ENCODE results near the gene ADAMTS16.

ADAMTS16 gene

GRCh38 chr5:5348576-5348975 is 208.4 kb downstream of the ADAMTS16 start:
- no peaks in the 10 kb centered on the region for H3K9me3 ChIP-seq (ENCODE audit: low read depth, low read length)
- H3K27ac ChIP-seq, result no peak overlapping the region
- no peaks in the 10 kb centered on the region for H3K36me3 ChIP-seq (ENCODE audit: insufficient read depth, low read length)
- H3K9ac ChIP-seq (ENCODE audit: insufficient read length), result no peak overlapping the region
- no peak overlapping the region for H3K4me3 ChIP-seq
- TF ChIP-seq EZH2 (IDR thresholded peaks at IDR 0.05) (no peak), POLR2AphosphoS5 (IDR thresholded peaks at IDR 0.05; ENCODE audit: borderline replicate concordance, low read depth, low read length) (no peak), FOXP2 (optimal IDR thresholded peaks at IDR 0.05; ENCODE audit: control extremely low read depth, extremely low read length, insufficient read depth) (no peak)
- no peak for DNase-seq (ENCODE audit: low read depth, low spot score)

GRCh38 chr5:5350101-5350500 is 210.0 kb downstream of the ADAMTS16 start:
- H3K4me3 ChIP-seq, result no peak overlapping the region
- TF ChIP-seq FOXP2 (optimal IDR thresholded peaks at IDR 0.05; ENCODE audit: control extremely low read depth, extremely low read length, insufficient read depth) (no peak), POLR2AphosphoS5 (IDR thresholded peaks at IDR 0.05; ENCODE audit: borderline replicate concordance, low read depth, low read length) (no peak), EZH2 (IDR thresholded peaks at IDR 0.05) (no peak)
- H3K9ac ChIP-seq (ENCODE audit: insufficient read length), result no peak overlapping the region
- no peak for DNase-seq (ENCODE audit: low read depth, low spot score)
- no peak overlapping the region for H3K27ac ChIP-seq
- no peaks in the 10 kb centered on the region for H3K9me3 ChIP-seq (ENCODE audit: low read depth, low read length)
- no peaks in the 10 kb centered on the region for H3K36me3 ChIP-seq (ENCODE audit: insufficient read depth, low read length)

DNA sequence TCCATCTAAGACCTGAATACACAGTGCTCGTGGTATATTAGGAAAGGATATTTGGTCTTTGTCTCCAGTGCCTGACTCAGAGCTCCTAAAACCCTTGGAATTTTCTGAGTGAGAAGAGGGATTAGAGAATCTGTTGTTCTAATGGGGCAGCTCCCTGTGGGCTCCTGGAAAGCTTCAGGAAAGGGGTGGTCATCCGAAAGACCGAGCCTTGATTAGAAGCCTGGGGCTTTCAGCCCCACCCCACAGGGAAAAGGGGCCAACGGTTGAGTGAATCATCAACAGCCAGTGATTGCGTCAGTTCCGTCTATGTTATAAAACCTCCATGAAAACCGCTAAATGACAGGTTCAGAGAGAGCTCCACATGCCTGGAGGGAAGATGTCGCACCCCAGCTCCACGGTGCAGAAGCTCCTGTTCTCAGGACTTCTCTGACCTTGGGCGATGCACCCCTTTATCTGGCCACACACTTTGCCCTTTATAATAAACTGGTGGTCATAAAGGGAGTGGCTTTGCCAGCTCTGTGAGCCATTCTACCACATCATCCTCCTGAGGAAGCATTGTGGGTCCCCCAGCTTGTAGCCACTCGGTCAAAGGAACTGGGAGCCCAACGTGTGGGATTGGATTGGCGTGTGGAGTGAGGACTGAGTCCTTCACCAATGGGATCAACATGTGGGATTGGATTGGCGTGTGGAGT is 211.3 kb downstream of the ADAMTS16 start:
- TF ChIP-seq POLR2AphosphoS5 (IDR thresholded peaks at IDR 0.05; ENCODE audit: borderline replicate concordance, low read depth, low read length) (no peak), EZH2 (IDR thresholded peaks at IDR 0.05) (no peak)
- Histone ChIP-seq H3K36me3 (ENCODE audit: insufficient read depth, low read length) (no peaks in the 10 kb centered on the region), H3K4me3 (no peak overlapping the region), H3K9me3 (ENCODE audit: low read depth, low read length) (no peaks in the 10 kb centered on the region), H3K9ac (ENCODE audit: insufficient read length) (no peak overlapping the region), H3K27ac (no peak overlapping the region)
- DNase-seq (ENCODE audit: low read depth, low spot score), result no peak

- Histone ChIP-seq H3K4me3 (no peak overlapping the region), H3K36me3 (ENCODE audit: insufficient read depth, low read length) (no peaks in the 10 kb centered on the region), H3K9me3 (ENCODE audit: low read depth, low read length) (no peaks in the 10 kb centered on the region), H3K9ac (ENCODE audit: insufficient read length) (no peak overlapping the region), H3K27ac (no peak overlapping the region)
- no peak for DNase-seq (ENCODE audit: low read depth, low spot score)
- TF ChIP-seq POLR2AphosphoS5 (IDR thresholded peaks at IDR 0.05; ENCODE audit: borderline replicate concordance, low read depth, low read length) (no peak), EZH2 (IDR thresholded peaks at IDR 0.05) (no peak), FOXP2 (optimal IDR thresholded peaks at IDR 0.05; ENCODE audit: control extremely low read depth, extremely low read length, insufficient read depth) (no peak)
Observed at GRCh38 chr5:5352675-5353074, 212.5 kb downstream of the ADAMTS16 start.

DNA sequence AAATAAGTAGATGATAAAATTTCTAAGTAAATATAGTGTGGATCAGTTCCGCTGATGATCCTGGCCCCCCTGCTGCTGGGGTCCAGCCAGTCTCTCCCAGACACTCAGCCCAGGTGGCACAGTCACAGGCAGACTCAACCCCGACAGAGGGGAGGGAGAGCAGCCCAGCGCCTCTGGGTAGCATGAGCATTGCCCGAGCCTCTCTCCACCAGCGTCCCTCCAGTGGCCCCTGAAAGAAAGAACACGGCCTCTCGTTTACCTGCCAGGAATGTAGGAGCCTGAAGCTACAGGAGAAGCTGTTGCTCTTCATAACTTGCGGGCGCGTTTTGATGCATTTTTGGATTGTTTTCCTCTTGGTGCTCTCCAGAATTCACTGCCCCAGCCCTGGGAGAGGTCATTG is 213.6 kb downstream of the ADAMTS16 start:
- no peak for TF ChIP-seq FOXP2 (optimal IDR thresholded peaks at IDR 0.05; ENCODE audit: control extremely low read depth, extremely low read length, insufficient read depth)
- TF ChIP-seq EZH2 (IDR thresholded peaks at IDR 0.05), result no peak
- TF ChIP-seq POLR2AphosphoS5 (IDR thresholded peaks at IDR 0.05; ENCODE audit: borderline replicate concordance, low read depth, low read length), result no peak
- Histone ChIP-seq H3K36me3 (ENCODE audit: insufficient read depth, low read length) (no peaks in the 10 kb centered on the region), H3K27ac (no peak overlapping the region)

DNA sequence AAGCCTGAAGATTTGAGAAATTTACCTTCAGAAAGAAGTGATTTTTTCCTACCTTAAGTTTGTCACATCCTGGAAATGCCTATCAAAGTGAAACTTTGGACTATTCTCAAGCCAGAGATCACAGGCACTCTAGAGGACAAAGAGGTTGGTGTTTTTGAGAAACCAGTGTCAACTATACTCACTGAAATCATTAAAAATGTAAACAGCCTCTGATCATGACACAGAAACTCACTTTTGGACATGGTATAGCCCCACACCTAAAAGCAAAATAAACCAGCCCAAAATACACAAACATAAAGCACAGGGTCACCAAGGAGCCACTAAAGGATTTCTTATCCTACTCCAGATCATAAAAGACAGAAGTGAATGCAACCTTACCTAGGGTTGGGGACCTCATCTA is 216.6 kb downstream of the ADAMTS16 start:
- no peaks in the 10 kb centered on the region for H3K36me3 ChIP-seq (ENCODE audit: insufficient read depth, low read length)
- H3K9me3 ChIP-seq (ENCODE audit: low read depth, low read length), result no peaks in the 10 kb centered on the region
- H3K9ac ChIP-seq (ENCODE audit: insufficient read length), result no peak overlapping the region
- no peak overlapping the region for H3K27ac ChIP-seq
- TF ChIP-seq EZH2 (IDR thresholded peaks at IDR 0.05), result no peak
- TF ChIP-seq POLR2AphosphoS5 (IDR thresholded peaks at IDR 0.05; ENCODE audit: borderline replicate concordance, low read depth, low read length), result no peak
- TF ChIP-seq FOXP2 (optimal IDR thresholded peaks at IDR 0.05; ENCODE audit: control extremely low read depth, extremely low read length, insufficient read depth), result no peak
- no peak overlapping the region for H3K4me3 ChIP-seq
- no peak for DNase-seq (ENCODE audit: low read depth, low spot score)

More for the DNA sequence above, 213.6 kb downstream of the ADAMTS16 start:
- no peak overlapping the region for H3K4me3 ChIP-seq
- DNase-seq (ENCODE audit: low read depth, low spot score), result no peak
- H3K9me3 ChIP-seq (ENCODE audit: low read depth, low read length), result no peaks in the 10 kb centered on the region
- no peak overlapping the region for H3K9ac ChIP-seq (ENCODE audit: insufficient read length)

DNA sequence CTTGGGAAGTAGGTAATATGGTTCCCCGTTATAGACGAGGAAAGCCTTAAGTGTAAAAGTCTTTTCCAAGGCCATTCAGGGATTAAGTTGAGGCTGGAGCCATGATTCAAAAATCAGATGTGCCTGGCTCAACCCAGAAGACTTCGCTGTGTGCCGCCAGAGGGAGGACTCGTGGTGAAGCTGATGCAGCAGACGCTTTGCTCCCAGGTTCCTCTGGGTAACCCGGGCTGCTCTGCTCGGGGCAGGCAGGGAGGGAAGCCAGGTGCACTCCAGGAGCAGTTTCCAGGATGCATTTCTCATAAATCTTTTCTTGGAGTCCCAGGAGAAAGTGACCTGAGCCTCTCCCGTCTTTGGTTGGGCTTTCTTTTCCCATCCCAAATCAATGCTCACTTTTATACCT is 219.5 kb downstream of the ADAMTS16 start:
- DNase-seq (ENCODE audit: low read depth, low spot score), result no peak
- TF ChIP-seq EZH2 (IDR thresholded peaks at IDR 0.05) (no peak), POLR2AphosphoS5 (IDR thresholded peaks at IDR 0.05; ENCODE audit: borderline replicate concordance, low read depth, low read length) (no peak), FOXP2 (optimal IDR thresholded peaks at IDR 0.05; ENCODE audit: control extremely low read depth, extremely low read length, insufficient read depth) (no peak)
- Histone ChIP-seq H3K4me3 (no peak overlapping the region), H3K9ac (ENCODE audit: insufficient read length) (no peak overlapping the region), H3K27ac (no peak overlapping the region), H3K9me3 (ENCODE audit: low read depth, low read length) (no peaks in the 10 kb centered on the region), H3K36me3 (ENCODE audit: insufficient read depth, low read length) (no peaks in the 10 kb centered on the region)

GRCh38 chr5:5360363-5360940 is 220.3 kb downstream of the ADAMTS16 start:
- no peaks in the 10 kb centered on the region for H3K36me3 ChIP-seq (ENCODE audit: insufficient read depth, low read length)
- DNase-seq (ENCODE audit: low read depth, low spot score), result no peak
- TF ChIP-seq POLR2AphosphoS5 (IDR thresholded peaks at IDR 0.05; ENCODE audit: borderline replicate concordance, low read depth, low read length) (no peak), FOXP2 (optimal IDR thresholded peaks at IDR 0.05; ENCODE audit: control extremely low read depth, extremely low read length, insufficient read depth) (no peak), EZH2 (IDR thresholded peaks at IDR 0.05) (no peak)
- H3K27ac ChIP-seq, result no peak overlapping the region
- no peak overlapping the region for H3K9ac ChIP-seq (ENCODE audit: insufficient read length)
- no peaks in the 10 kb centered on the region for H3K9me3 ChIP-seq (ENCODE audit: low read depth, low read length)
- no peak overlapping the region for H3K4me3 ChIP-seq
